ENCODE results near the gene ZIC2. TPM values are rescaled to one million over a fixed set of nuclear protein-coding genes. Genes with fewer than 3 reads are reported as not detected.

Gene ZIC2
- total RNA-seq, 1 experiment from 2014 or later = 4.4 TPM

- no peak for DNase-seq (ENCODE audit: low read depth)
These were observed 22.5 kb upstream of the ZIC2 start for GRCh38 chr13:99959127-99959539.

DNA sequence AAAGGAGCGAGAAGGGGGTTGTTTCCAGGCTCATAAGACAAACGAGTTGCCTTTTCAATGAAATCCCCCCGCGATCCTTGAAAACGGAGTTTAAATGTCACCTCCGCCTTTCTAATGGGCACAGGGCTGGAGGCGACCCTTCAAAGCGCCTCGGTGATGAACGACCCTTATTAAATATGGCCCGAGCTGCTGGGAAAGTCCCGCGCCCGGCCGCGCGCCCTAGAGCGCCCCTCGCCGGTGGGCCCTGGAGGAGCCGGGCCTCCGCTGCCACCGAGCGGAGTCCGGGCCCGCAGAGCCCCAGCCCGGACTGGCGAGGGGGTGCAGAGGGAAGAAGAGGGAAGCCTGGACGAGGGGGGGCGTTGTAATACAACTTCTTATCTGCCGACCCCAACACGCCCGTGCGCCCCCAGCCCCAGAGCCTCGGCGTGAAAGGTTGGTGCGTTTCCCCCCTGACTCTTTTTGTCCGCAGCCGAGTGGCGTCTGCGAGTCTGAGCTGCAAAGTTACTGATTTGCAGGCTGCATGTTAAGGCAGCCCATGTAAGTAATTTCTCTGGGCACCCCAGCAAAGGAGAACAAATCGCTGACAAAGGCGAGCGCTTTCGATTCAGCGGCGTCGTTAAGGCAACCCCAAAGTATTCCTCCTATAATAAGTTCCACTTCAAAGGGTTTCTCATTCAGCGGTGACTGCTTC is 21.9 kb upstream of the ZIC2 start:
- DNase-seq (ENCODE audit: low read depth) = no peak

GRCh38 chr13:99960663-99961311 is 20.8 kb upstream of the ZIC2 start:
- no peak for DNase-seq (ENCODE audit: low read depth)

GRCh38 chr13:99961636-99962035 is 19.9 kb upstream of the ZIC2 start:
- no peak for DNase-seq (ENCODE audit: low read depth)

DNA sequence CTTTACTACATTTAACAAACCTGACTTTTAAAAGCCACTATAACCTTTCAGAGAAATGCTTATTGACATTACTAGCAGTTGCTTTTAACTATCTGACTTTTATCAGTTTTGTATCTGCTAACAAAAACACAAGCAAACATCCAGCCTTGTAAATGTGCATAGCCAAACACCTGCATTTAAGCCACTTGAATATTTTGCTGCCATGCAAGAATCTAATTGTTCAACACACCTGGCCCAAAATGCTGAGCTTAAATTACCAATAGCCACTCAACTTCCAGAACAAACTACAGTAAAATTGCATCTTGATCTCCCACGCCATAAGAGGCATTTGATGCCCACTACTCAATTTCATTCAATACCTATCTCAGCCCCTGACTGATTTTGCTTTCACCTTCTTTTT is 19.3 kb upstream of the ZIC2 start:
- DNase-seq (ENCODE audit: low read depth) = no peak

DNA sequence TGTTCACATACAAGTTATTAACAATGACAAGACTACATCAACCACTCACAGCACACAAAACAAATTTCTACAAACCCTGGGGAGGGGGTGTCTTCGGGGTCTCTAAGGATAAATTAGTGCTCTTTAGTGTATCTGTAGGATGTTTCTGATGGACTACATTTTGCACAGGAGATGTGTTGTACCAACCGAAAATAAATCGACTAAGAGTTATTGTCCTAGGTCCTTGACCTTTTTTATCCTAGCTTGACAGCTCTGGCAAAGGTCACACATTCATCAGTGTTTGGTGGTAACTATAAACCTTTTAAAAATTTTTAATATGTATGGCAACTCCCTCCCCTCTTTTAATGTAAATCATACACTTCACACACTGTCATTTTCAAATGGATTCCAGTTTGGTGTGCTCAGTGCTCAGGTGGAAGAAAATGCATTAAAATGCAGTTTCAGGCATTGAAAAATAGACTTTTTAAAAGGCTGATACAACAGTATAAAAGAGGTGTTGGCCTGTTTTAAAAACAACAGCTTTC is 17.7 kb upstream of the ZIC2 start:
- DNase-seq (ENCODE audit: low read depth) = no peak

DNA sequence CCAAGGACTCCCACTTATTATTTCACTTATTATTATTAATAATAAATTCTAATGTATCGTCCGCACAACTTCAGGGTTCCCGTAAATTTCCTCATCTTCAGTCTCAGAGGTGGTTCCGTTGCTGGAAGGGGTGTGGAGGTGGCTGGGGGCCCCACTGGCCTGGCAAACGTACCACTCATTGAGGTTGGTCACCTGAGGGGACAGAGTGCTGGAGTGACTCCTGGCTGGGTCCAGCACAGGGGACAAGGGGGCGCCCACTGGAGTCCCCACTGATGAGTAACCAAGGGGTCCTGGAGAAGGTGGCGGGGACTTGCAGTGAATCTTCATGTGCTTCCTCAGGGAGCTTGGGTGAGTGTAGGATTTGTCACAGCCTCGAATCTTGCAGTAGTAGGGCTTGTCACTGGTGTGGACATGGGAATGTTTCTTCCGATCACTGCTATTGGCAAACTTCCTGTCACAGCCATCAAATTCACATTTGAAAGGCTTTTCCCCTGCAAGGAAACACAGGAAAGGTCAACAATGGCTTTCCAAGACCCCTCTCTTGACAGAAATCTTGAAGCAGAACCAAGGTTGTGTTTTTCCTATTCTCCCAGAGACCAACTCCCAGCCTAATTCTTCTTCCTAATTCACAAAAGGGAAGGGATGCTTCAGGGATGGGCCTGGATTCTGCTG is 16.1 kb upstream of the ZIC2 start:
- DNase-seq (ENCODE audit: low read depth) = no peak

DNA sequence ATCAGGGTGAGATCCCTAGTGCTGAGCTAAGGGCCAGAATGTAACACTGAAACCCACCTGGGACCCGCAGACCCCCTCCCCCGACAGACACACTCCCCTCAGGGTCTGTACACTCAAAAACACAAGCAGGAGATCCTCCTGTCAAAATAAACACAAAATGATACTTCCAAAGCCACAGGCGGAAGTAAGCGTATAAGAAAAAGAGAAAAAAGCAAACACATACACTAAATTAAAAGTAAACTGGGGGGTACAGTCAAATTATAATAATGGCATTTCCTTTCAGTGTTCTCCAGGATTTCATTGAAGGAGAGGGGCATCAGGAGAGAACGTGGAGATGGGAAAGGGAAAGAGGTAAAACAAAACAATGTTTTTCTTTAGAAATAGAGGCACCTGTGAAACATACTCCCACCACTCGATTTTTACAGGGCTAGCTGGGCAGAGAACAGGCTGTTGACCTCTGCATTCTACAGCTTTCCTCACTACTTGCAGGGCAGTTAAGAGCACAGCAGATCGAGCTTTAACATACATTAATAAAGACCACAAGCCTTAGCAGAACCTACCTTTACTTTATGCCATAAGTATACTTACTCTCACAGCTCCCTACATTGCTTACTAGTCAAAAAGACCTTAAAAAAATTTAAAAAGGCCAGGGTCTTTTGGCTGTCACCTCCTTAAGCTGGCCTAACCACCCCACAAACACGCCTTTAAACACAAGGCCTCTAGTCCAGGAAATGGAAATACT is 15.3 kb upstream of the ZIC2 start:
- DNase-seq (ENCODE audit: low read depth) = no peak

GRCh38 chr13:99967498-99967868 is 14.1 kb upstream of the ZIC2 start:
- no peak for DNase-seq (ENCODE audit: low read depth)

DNA sequence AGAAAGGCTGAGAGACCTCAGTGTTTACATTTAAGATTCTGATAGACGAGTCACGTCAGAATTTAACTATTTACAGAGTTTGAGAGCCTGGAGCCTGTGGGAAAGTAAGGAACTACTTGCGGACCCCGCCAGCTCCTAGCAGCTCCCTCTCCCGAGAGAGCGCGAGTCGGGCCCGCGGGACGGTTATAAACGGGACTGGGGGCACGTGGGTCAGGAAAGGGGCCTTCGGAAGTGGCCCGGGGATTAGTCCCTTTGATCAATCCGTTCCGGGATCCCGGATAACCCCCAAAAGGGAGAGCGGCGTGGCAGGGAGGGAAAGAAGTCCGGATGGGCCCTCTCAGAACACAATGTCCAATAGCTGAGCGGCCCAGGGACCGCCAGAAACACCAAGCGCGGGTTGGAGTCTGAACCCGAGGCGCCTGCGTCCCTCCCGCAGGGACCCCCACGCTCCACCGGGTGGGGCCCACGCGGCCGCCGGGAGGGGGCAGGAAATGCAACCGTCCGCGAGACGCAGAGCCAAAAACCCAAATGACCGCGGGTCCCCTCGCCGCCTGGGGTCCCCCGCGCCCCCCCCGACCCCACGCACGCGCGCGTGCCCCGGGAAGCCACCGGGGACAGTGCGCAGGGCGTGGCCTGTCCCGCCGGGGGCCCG is 13.6 kb upstream of the ZIC2 start:
- DNase-seq (ENCODE audit: low read depth) = no peak

DNA sequence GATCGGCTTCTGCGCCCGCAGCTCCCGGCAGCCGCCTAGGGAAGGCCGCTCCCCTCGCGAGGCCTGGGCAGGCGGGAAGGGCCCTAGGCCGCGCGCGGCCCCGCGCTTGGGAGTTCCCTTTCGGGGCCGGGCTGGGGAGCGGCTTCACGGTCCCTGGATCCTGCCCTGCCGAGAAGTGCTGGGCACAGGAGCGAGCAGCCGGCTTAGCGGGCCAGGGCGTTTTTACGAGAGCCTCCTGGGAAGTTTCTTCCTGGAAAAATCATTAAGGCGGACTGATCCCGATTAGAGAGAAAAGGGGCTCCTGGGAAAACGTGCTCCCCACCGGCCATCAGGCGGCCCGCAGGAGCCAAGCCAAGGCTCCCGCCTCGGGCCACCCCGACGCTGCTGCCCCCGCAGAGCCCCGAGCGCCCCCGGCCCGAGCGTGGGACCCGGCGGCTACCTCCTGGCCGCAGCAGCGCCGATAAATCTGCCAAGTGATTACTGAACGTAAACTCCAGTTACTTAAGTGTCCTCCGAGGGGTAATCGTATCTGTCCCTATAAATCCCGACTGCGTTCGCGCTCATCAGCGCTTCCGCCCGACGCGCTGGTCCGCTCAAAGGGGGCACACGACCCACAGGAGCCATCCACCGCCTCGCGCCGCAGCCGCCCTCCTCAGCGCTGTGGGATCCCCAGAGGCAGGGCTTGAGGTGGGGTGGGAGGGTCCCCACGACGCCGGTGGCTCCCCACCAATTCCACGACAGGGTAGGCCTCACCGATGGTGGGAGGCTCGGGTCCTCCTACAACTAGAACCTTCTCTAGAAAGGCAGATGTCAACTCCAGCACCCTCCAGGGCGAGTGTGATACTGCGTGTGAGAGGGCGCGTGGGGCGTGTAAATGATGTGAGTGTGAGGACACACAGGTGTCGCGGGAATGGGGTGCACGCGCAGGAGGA is 12.8 kb upstream of the ZIC2 start:
- DNase-seq (ENCODE audit: low read depth) = no peak

DNA sequence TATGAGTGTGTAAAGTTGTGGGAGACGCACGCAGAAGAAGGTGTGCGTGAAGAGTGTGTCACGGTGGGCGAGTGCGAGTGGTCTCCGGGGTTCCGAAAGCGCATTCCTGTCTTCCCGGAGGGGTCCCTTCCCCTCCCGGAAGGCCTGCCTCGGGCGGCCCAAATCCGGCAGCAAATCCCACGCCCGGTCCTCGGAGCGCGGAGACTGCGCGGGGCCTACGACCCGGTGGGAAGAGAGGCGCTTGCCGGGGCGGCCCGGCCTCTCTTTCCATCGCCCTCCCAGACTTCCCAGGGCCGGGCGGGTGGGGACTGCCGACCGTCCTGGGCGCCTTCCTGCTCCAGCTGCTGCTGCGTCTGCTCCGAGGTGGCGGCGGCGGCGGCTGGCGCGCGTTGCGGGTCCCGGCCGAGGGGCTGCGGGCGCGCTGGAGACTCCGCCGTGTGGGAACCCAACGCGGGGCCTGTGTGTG is 12.1 kb upstream of the ZIC2 start:
- no peak for DNase-seq (ENCODE audit: low read depth)

GRCh38 chr13:99969919-99970650 is 11.5 kb upstream of the ZIC2 start:
- peak; percentile 55 for DNase-seq (ENCODE audit: low read depth)

GRCh38 chr13:99970651-99971575 is 10.7 kb upstream of the ZIC2 start:
- no peak for DNase-seq (ENCODE audit: low read depth)

GRCh38 chr13:99971576-99972189 is 9.9 kb upstream of the ZIC2 start, which contains the start of gene ZIC5:
Gene ZIC5, minus strand, starts transcription at chr13:99971767. Its CDS starts 164 bp downstream, at chr13:99971603.
- DNase-seq (ENCODE audit: low read depth) = no peak

DNA sequence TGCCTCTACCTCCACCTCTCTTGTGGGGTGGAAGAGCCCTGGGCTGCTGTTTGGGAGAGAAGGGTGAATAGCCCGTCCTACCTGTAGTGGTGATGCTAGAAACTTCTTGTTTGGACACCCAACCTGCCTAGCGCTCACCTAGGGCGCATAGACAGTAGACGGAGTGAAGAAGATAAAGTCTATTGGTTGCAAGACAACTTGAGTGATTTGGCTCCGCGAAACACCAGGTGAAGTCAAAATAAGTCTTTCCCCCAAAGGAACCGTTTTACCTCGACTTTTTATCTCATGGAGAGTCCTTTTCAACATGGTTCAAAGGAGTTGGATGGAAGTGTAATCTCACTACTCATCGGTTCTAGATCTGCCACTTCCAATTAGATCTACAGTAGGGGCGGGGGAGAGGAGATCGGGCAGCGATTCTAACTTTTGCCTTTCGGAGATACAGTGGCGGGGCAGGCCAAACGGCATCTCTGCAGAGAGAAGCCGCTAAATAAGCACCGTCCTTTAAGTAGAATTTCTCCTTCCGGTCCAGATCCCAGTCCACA is 9.3 kb upstream of the ZIC2 start:
- DNase-seq (ENCODE audit: low read depth) = no peak

- DNase-seq (ENCODE audit: low read depth) = no peak
These were observed 8.3 kb upstream of the ZIC2 start for GRCh38 chr13:99973163-99973807.
